Endodermal cell (in vitro differentiated cells): ENCODE results near the gene ST7. TPM values are rescaled to one million over a fixed set of nuclear protein-coding genes. Genes with fewer than 3 reads are reported as not detected.

Source experiments
- DNase-seq: peaks from one replicate; pipeline ENCODE4 v3.0.0-alpha.2; 2017
- H3K27ac ChIP-seq: 2 replicates; pipeline ENCODE4 v1.5.1; 2013; ENCODE audit warnings: mild to moderate bottlenecking, low read depth, low read length, moderate library complexity
- H3K27me3 ChIP-seq: 2 replicates; pipeline ENCODE4 v1.6.1; 2013; ENCODE audit warnings: mild to moderate bottlenecking, low read length, moderate library complexity; ENCODE audit not compliant: insufficient read depth, control insufficient read depth, poor library complexity, severe bottlenecking
- H3K36me3 ChIP-seq: 2 replicates; pipeline ENCODE4 v1.7.0; 2013; ENCODE audit warnings: mild to moderate bottlenecking, low read length, moderate library complexity; ENCODE audit not compliant: control insufficient read depth, insufficient read depth
- H3K4me1 ChIP-seq: one replicate; pipeline ENCODE4 v1.7.0; 2013; ENCODE audit warnings: low read length; ENCODE audit not compliant: control insufficient read depth, insufficient read depth
- H3K4me3 ChIP-seq: 2 replicates; pipeline ENCODE4 v1.5.1; 2013; ENCODE audit warnings: mild to moderate bottlenecking, low read length, moderate library complexity
- H3K9ac ChIP-seq: 2 replicates; pipeline ENCODE4 v1.6.1; 2013; ENCODE audit warnings: mild to moderate bottlenecking, low read length, moderate library complexity; ENCODE audit not compliant: poor library complexity, severe bottlenecking; ENCODE audit errors: extremely low read depth
- H3K9me3 ChIP-seq: 2 replicates; pipeline ENCODE4 v1.6.1; 2013; ENCODE audit warnings: mild to moderate bottlenecking, low read length, moderate library complexity; ENCODE audit not compliant: control insufficient read depth
- H3K27ac Mint-ChIP-seq: 2 replicates; pipeline ENCODE4 v1.8.0; 2020; ENCODE audit warnings: mixed read lengths
- H3K27me3 Mint-ChIP-seq: 2 replicates; pipeline ENCODE4 v1.8.0; 2021; ENCODE audit warnings: mild to moderate bottlenecking, mixed read lengths; ENCODE audit not compliant: insufficient read depth
- H3K36me3 Mint-ChIP-seq: 2 replicates; pipeline ENCODE4 v1.8.0; 2020; ENCODE audit warnings: low read depth, mixed read lengths
- H3K4me1 Mint-ChIP-seq: 2 replicates; pipeline ENCODE4 v1.8.0; 2020; ENCODE audit warnings: mixed read lengths
- H3K4me3 Mint-ChIP-seq: 2 replicates; pipeline ENCODE4 v1.8.0; 2020; ENCODE audit warnings: mild to moderate bottlenecking, moderate library complexity, mixed read lengths
- H3K9me3 Mint-ChIP-seq: 2 replicates; pipeline ENCODE4 v1.8.0; 2020; ENCODE audit warnings: mild to moderate bottlenecking, mixed read lengths
- WGBS, 2 experiments: methylation state at CpG; one replicate each; pipeline versions ENCODE4 v1.1.5 to v1.1.7; 2013; ENCODE audit warnings: missing lambda C conversion rate in 2 of 2, mixed read lengths in 1 of 2; ENCODE audit not compliant: insufficient coverage in 1 of 2, insufficient read length in 1 of 2; 5-methylcytosine and 5-hydroxymethylcytosine counted together
- total RNA-seq, 2 donors: library from RNA; stranded (reverse); fragmentation: NEBNext Ultra II Directional in 1 of 2; extraction: Animal tissue kit (Norgen Biotek cat#: 25700) in 1 of 2; gene quantifications; 2 replicates in 1 of 2; 3 replicates in 1 of 2; pipeline ENCODE4 v1.2.1, GENCODE V29; 2021
- TF ChIP-seq, protein P1 (sequence below): fragments of 200-600 bp; sonication (generic); conservative IDR thresholded peaks from 2 replicates; pipeline ENCODE4 v1.5.0; 2021; ENCODE audit warnings: antibody characterized with exemption, mild to moderate bottlenecking

Gene ST7
- total RNA-seq, 2 donors from 2014 or later, result 6.4 to 8.9 TPM

GRCh38 chr7:117087639-117088396, 134.5 kb downstream of the ST7 start:
- Mint-ChIP-seq H3K9me3 (no peaks in the 10 kb centered on the region), H3K36me3 (no peaks in the 10 kb centered on the region), H3K4me1 (no peaks in the 10 kb centered on the region), H3K27me3 (peaks cover 48% of the 10 kb centered on the region), H3K4me3 (no peak overlapping the region), H3K27ac (no peak overlapping the region)
- Histone ChIP-seq H3K27me3 (peaks cover 75% of the 10 kb centered on the region), H3K4me3 (no peak overlapping the region), H3K9me3 (no peaks in the 10 kb centered on the region), H3K36me3 (no peaks in the 10 kb centered on the region), H3K27ac (no peak overlapping the region), H3K4me1 (no peaks in the 10 kb centered on the region), H3K9ac (no peak overlapping the region)
- 94 to 98% methylated on average over 4 of the region's 4 CpGs for WGBS, 2 experiments
- TF ChIP-seq, protein P1, sequence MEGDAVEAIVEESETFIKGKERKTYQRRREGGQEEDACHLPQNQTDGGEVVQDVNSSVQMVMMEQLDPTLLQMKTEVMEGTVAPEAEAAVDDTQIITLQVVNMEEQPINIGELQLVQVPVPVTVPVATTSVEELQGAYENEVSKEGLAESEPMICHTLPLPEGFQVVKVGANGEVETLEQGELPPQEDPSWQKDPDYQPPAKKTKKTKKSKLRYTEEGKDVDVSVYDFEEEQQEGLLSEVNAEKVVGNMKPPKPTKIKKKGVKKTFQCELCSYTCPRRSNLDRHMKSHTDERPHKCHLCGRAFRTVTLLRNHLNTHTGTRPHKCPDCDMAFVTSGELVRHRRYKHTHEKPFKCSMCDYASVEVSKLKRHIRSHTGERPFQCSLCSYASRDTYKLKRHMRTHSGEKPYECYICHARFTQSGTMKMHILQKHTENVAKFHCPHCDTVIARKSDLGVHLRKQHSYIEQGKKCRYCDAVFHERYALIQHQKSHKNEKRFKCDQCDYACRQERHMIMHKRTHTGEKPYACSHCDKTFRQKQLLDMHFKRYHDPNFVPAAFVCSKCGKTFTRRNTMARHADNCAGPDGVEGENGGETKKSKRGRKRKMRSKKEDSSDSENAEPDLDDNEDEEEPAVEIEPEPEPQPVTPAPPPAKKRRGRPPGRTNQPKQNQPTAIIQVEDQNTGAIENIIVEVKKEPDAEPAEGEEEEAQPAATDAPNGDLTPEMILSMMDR, result no peak
- no peak for DNase-seq

DNA sequence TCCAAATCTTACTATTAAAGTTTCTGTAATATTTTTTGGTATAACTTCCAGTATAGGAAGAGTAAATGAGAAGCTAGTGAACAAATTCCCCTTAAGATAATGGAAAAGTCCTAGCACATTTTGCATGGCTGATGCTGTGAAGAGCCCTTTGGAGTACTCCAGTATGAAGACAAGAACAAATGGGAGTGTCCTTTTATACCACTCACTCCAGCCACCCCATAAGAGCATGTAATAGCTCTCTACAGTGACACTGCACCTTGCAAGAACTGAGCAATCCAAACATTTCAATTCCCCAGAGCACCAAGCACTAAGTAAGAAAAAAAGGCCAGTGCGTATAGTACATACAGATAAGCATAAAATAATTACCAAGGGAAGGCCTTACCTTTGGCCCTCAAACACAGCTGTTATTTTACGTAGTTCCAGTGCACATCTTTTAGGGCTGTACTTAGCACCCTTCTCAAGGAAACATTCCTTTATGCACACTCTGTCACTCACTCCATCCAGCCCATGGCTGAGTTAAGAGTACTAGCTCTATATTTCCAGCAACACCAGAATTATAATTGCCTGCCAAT, 135.4 kb downstream of the ST7 start:
- TF ChIP-seq, protein P1, result no peak
- Mint-ChIP-seq H3K4me3 (no peak overlapping the region), H3K36me3 (no peaks in the 10 kb centered on the region), H3K27ac (no peak overlapping the region), H3K9me3 (no peaks in the 10 kb centered on the region), H3K27me3 (peaks cover 44% of the 10 kb centered on the region), H3K4me1 (no peaks in the 10 kb centered on the region)
- Histone ChIP-seq H3K9me3 (no peaks in the 10 kb centered on the region), H3K27ac (no peak overlapping the region), H3K4me3 (no peak overlapping the region), H3K27me3 (peaks cover 66% of the 10 kb centered on the region), H3K9ac (no peak overlapping the region), H3K36me3 (no peaks in the 10 kb centered on the region), H3K4me1 (no peaks in the 10 kb centered on the region)
- no peak for DNase-seq
- WGBS, 2 experiments, result 97 to 100% methylated on average over 1 to 2 of the region's 2 CpGs

- H3K36me3 ChIP-seq, result no peaks in the 10 kb centered on the region
- TF ChIP-seq, protein P1, result no peak
- no peak overlapping the region for H3K4me3 ChIP-seq
- peaks cover 45% of the 10 kb centered on the region for H3K27me3 ChIP-seq
- no peak overlapping the region for H3K4me3 Mint-ChIP-seq
- DNase-seq, result no peak
- no peaks in the 10 kb centered on the region for H3K36me3 Mint-ChIP-seq
- peaks cover 31% of the 10 kb centered on the region for H3K27me3 Mint-ChIP-seq
- H3K27ac ChIP-seq, result no peak overlapping the region
- no peak overlapping the region for H3K9ac ChIP-seq
- H3K9me3 ChIP-seq, result no peaks in the 10 kb centered on the region
- H3K4me1 ChIP-seq, result no peaks in the 10 kb centered on the region
- no peaks in the 10 kb centered on the region for H3K4me1 Mint-ChIP-seq
- H3K27ac Mint-ChIP-seq, result no peak overlapping the region
- H3K9me3 Mint-ChIP-seq, result no peaks in the 10 kb centered on the region
- WGBS, 2 experiments, result 80 to 87% methylated on average over 1 to 5 of the region's 5 CpGs
Observed at GRCh38 chr7:117090791-117091190, 137.5 kb downstream of the ST7 start.
